Kidney (tissue), 14 donors: ENCODE results near the gene NKIRAS2. TPM values are rescaled to one million over a fixed set of nuclear protein-coding genes. Genes with fewer than 3 reads are reported as not detected.
"Not testable (repeated sequence)": the region's sequence is repeated elsewhere in the genome, so short reads cannot be mapped to it uniquely, and the experiment has no call there.

Experiments
- DNase-seq, 5 donors: peaks; one replicate each; pipeline ENCODE4 v3.0.0-alpha.2; 2013 to 2020
- FAIRE-seq: peaks from 2 replicates; lab custom pipeline; 2012; peaks lifted over from hg19 to GRCh38; lab: Jason Lieb, UNC
- H3K27ac ChIP-seq, 2 donors: one replicate each; pipeline ENCODE4 v1.7.0; 2013; ENCODE audit warnings: low read depth in 2 of 2, low read length in 2 of 2, inconsistent platforms in 1 of 2
- H3K27me3 ChIP-seq: one replicate; pipeline ENCODE4 v1.7.1; 2013; ENCODE audit warnings: low read length, inconsistent platforms; ENCODE audit not compliant: control insufficient read depth, insufficient read depth
- H3K36me3 ChIP-seq, 3 donors: one replicate each; pipeline versions ENCODE4 v1.7.0 to v1.7.1; 2013; ENCODE audit warnings: low read length in 3 of 3, control low read depth in 1 of 3, inconsistent platforms in 1 of 3; ENCODE audit not compliant: insufficient read depth in 3 of 3, control insufficient read depth in 2 of 3
- H3K4me1 ChIP-seq, 3 donors: one replicate each; pipeline versions ENCODE4 v1.7.0 to v1.7.1; 2013; ENCODE audit warnings: low read length in 3 of 3, inconsistent platforms in 1 of 3, low read depth in 1 of 3; ENCODE audit not compliant: control insufficient read depth in 2 of 3, insufficient read depth in 2 of 3
- H3K4me3 ChIP-seq, 3 donors: one replicate each; pipeline versions ENCODE4 v1.7.0 to v1.8.1; 2013; ENCODE audit warnings: low read length in 3 of 3, control low read depth in 1 of 3, inconsistent platforms in 1 of 3
- H3K9ac ChIP-seq, 3 donors: one replicate each; pipeline versions ENCODE4 v1.7.0 to v1.7.1; 2013; ENCODE audit warnings: low read length in 3 of 3, control low read depth in 1 of 3, inconsistent platforms in 1 of 3
- H3K9me3 ChIP-seq, 3 donors: one replicate each; pipeline versions ENCODE4 v1.7.0 to v1.7.1; 2013; ENCODE audit warnings: low read length in 3 of 3, control low read depth in 1 of 3, inconsistent platforms in 1 of 3; ENCODE audit not compliant: control insufficient read depth in 2 of 3, insufficient read depth in 1 of 3
- CTCF ChIP-seq: IDR thresholded peaks from 3 replicates; pipeline ENCODE4 v1.5.1; 2012; ENCODE audit warnings: mild to moderate bottlenecking, moderate library complexity, borderline replicate concordance; ENCODE audit not compliant: insufficient read depth; ENCODE audit errors: extremely low read depth
- intact Hi-C: fragments of 100-400 bp; cut with DNase I; formaldehyde crosslinking; loops from one replicate; pipeline ENCODE4 v1.11.1; 2022
- polyA plus RNA-seq: library from polyadenylated mRNA; stranded (reverse); fragments of 350-450 nt; fragmentation: Illumina TruSeq; extraction: RNeasy Lipid Tissue Mini Kit (QIAGEN cat#74804); gene quantifications from one replicate; pipeline ENCODE4 v1.2.3, GENCODE V29; 2014; ENCODE audit warnings: low read depth, low replicate concordance; ENCODE audit not compliant: insufficient read depth
- total RNA-seq: library from RNA; stranded (reverse); fragmentation: NEBNext Ultra II Directional; extraction: Animal tissue kit (Norgen Biotek cat#: 25700); gene quantifications from one replicate; pipeline ENCODE4 v1.2.1, GENCODE V29; 2021
- donor health status: control.
- donor health status: control.
- donor health status: control.
- donor health status: control.
- donor health status: control.
- donor health status: DM: yes; HTN: yes; CAD: no.
- donor health status: Normal renal cell carcinoma (clear cell type).

Gene NKIRAS2
- total and polyA plus RNA-seq, 2 donors from 2014 or later, result 21.2 to 26.8 TPM

- H3K36me3 ChIP-seq, result no peaks in the 10 kb centered on the region
- no peak overlapping the region for H3K4me3 ChIP-seq
- peak; percentile 13 for TF ChIP-seq CTCF
- intact Hi-C loops, result no loop called here
- no peak overlapping the region for H3K27ac ChIP-seq
- FAIRE-seq, result no peak
- no peak for DNase-seq
- H3K27me3 ChIP-seq, result no peaks in the 10 kb centered on the region
- H3K9ac ChIP-seq, result no peak overlapping the region
- no peaks in the 10 kb centered on the region for H3K9me3 ChIP-seq
- peaks cover 0 to 23% (median 6%) of the 10 kb centered on the region in 3 donors for H3K4me1 ChIP-seq
Observed at GRCh38 chr17:42009170-42009569, 10.7 kb upstream of the NKIRAS2 start.

- DNase-seq, H3K36me3 ChIP-seq, H3K9me3 ChIP-seq, intact Hi-C loops, H3K27me3 ChIP-seq, FAIRE-seq, H3K27ac ChIP-seq, H3K9ac ChIP-seq, H3K4me3 ChIP-seq: not testable (repeated sequence)
- peaks cover 0 to 19% (median 8%) of the 10 kb centered on the region in 3 donors for H3K4me1 ChIP-seq
Observed at GRCh38 chr17:42010266-42010680, 9.6 kb upstream of the NKIRAS2 start.

DNA sequence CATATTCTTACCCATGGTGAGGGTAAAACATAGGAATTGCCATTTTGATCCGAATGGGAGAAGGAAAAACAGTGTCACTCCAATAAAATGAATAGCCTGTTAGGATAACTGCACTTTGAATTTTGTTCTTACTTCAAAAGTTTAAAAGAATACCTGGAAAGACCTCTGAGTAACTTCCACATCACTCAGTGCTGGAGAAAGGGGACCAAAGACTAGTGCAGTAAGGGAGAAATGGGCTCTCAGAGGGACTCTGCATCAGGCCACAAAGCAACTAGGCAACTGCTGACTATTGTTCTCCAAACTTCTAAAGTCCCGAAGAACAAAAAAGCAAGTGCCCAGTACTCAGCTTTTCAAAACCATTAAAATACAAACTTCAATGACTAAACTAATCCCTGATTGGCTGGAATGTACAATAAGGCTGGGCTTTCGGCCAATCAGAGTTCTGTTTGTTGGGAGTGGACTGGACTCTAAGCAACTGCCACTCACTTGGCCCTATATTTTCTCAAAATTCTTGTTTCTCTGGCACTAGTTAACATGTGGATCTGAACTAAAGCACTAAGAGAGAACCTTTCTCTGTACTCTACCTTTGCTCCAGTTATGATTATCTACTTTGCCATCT is 8.9 kb upstream of the NKIRAS2 start:
- H3K27me3 ChIP-seq, result no peaks in the 10 kb centered on the region
- no peaks in the 10 kb centered on the region for H3K9me3 ChIP-seq
- H3K27ac ChIP-seq, result no peak overlapping the region
- no peaks in the 10 kb centered on the region for H3K36me3 ChIP-seq
- DNase-seq (no peak), FAIRE-seq (no peak)
- H3K4me3 ChIP-seq, result no peak overlapping the region
- H3K4me1 ChIP-seq, result peaks cover 0 to 23% (median 12%) of the 10 kb centered on the region in 3 donors
- TF ChIP-seq CTCF, result no peak
- no peak overlapping the region for H3K9ac ChIP-seq
- intact Hi-C loops, result no loop called here

- H3K9me3 ChIP-seq, intact Hi-C loops, H3K4me3 ChIP-seq, H3K36me3 ChIP-seq, H3K27ac ChIP-seq, DNase-seq, FAIRE-seq, H3K27me3 ChIP-seq, H3K9ac ChIP-seq: not testable (repeated sequence)
- peaks cover 0 to 29% (median 15%) of the 10 kb centered on the region in 3 donors for H3K4me1 ChIP-seq
Observed at GRCh38 chr17:42012363-42012762, 7.5 kb upstream of the NKIRAS2 start.

DNA sequence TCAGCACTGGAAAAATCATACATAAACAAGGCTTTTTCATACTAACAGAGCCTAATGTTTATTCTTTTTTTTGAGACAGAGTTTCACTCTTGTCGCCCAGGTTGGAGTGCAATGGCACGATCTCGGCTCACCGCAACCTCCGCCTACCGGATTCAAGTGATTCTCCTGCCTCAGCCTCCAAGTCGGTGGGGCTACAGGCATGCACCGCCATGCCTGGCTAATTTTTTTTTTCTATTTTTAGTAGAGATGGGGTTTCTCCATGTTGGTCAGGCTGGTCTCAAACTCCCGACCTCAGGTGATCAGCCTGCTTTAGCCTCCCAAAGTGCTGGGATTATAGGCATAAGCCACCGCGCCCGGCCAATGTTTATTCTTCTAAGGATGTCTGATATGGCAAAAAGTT is 6.2 kb upstream of the NKIRAS2 start:
- intact Hi-C loops, result not testable (repeated sequence)

More for the DNA sequence above, 6.2 kb upstream of the NKIRAS2 start:
- H3K27ac ChIP-seq, H3K27me3 ChIP-seq, H3K36me3 ChIP-seq, H3K9me3 ChIP-seq, DNase-seq, FAIRE-seq, H3K9ac ChIP-seq, H3K4me3 ChIP-seq: not testable (repeated sequence)
- H3K4me1 ChIP-seq, result peaks cover 4 to 35% (median 21%) of the 10 kb centered on the region in 3 donors
